Right hindlimb (tissue), 1 donor: ENCODE measurements around the gene MYO5C.
"Not testable (repeated sequence)": the region's sequence is repeated elsewhere in the genome, so short reads cannot be mapped to it uniquely, and the experiment has no call there.

Experiments used
- DNase-seq: peaks from one replicate; pipeline ENCODE4 v3.0.0-alpha.2; 2018

MYO5C gene

DNA sequence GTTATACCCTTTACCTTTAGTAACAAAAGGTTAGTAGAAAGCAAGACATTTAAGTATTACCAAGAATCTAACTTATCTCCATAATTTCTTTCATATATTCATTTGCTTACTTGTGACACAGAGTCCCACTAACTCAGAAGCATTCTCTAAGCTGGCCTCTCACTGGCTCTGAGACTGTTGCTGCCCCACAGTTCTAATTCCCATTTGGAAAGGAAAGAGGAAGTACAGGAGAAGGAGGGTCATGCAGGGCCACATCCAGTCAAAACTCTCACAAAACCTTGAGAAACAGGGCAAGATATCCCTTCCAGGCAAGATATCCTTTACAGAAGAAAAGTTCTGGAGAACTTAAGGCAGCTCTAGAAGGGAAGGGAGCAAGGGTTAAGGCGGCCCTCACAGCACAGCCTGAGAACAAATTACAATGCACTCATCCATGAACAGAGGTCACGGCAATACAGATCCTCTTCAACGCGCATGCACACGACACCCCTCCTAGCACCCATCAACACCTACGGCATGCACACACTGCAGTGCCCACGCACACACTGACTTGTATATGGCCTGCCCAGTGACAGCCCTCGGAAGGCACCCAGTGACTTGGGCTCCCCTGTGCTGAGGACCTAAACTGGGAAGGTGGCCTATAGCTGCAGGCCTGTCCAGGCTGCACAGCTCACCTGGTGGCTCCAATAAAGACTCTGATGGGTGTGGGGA, 13.0 kb upstream of the MYO5C start:
- DNase-seq: no peak

DNA sequence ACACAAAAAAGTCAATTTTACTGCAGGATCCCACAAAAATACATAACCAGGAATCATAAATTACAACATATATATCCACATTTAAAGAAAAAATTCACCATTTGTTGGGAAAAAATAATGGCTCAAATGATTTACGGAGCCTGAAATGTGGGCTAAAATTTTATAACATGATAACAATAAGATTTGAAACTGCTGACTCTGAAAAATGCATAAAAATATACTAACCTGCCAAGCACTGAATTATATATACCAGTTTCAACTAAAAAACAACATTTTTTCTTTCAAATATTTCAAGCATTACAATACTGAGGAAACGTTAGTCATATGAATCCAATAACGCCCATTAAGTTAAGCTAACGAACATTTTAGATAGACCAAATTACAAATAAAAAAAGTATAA, 12.2 kb upstream of the MYO5C start:
- DNase-seq: no peak

DNA sequence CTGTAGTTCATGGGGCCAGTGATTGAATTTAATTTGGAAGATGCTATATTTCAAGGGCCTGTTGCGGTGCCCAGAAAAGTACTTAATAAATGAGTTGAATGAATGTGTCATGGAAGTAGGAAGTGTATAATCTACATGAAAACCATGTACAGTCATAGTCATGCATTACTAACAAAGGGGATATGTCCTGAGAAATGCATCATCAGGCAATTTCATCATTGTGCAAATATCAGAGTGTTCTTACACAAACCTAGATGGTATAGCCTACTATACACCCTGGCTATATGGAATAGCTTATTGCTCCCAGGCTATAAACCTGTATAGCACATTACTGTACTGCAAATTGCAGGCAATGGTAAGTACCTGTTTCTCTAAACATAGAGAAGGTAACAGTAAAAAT, 10.7 kb upstream of the MYO5C start:
- DNase-seq: no peak

DNA sequence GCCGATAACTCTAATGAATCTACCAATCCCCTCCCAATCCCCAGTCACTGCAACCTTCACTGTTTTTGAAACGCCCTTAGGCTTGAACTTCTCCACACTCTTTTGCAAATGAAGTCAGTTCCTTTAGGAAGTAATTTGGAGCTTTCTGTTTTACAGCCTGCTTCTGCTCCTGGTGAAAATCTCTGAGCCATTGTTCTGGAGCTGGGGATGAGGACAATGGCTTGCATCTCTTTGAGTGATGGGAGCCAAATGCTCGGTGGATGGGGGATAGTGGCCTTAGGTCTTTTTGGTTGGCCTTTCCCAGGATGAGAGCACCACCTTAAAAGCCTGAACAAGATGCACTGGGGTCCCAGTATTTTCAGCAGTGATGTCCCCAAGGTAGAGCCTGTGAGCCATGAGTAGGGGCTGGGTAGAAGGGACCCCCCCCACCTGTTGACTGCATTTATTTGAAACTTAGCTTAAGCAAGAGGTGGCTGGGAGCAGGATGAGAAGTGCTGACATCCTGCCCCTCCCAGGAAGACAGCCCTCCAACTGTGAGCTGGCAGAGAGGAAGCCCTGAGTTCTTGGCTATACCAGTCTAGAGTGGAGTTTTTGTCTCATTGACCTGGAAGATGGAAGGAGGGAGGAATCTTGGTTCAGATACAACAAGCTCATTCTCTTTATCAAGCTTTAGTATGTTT, 7.6 kb upstream of the MYO5C start:
- no peak for DNase-seq

DNA sequence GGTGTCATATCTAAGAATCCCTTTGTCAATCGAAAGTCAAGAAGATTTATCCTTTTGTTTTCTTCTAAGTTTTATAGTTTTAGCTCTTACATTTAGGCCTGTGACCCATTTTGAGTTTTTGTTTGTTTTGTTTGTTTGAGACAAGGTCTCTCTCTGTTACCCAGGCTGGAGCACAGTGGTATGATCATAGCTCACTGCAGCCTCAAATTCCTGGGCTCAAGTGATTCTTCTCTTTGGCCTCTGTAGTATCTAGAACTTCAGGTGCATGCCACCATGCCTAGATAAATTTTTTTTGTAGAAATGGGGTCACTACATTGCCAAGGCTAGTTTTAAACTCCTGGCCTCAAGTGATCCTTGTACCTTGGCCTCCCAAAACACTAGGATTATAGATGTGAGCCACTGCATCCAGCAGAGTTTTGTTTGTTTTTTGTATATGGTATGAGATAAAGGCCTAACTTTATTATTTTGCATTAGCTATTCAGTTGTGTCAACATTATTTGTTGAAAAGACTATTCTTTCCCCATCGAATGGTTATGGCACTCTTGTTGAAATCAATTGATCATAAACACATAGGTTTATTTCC, 5.8 kb upstream of the MYO5C start:
- no peak for DNase-seq

DNA sequence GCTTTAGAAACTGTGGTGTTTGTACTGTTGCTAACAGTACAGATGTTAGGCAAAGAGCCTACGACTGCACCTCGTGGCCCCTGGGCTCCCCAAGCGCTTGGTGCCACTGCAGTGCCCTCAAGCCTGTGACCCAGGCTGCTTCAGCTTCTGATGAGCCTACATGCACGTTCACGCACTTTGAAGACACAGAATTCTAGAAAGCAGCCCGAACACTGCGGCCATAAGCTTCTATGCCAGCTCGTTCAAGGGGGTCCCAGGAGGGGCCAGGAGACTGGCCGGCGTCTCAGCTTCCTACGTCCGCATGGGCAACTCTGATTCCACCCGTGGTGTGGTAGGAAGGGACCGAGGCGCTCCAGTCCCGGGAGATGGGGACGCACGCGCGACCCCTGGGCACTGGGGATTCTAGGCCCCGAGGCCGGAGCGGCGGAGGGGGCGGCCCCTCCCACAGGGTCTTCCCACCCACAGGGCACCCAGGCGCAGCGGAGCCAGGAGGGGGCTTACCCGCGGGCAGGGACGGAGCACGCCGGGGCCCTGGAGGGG, 653 bp downstream of the MYO5C start:
- DNase-seq: no peak

DNA sequence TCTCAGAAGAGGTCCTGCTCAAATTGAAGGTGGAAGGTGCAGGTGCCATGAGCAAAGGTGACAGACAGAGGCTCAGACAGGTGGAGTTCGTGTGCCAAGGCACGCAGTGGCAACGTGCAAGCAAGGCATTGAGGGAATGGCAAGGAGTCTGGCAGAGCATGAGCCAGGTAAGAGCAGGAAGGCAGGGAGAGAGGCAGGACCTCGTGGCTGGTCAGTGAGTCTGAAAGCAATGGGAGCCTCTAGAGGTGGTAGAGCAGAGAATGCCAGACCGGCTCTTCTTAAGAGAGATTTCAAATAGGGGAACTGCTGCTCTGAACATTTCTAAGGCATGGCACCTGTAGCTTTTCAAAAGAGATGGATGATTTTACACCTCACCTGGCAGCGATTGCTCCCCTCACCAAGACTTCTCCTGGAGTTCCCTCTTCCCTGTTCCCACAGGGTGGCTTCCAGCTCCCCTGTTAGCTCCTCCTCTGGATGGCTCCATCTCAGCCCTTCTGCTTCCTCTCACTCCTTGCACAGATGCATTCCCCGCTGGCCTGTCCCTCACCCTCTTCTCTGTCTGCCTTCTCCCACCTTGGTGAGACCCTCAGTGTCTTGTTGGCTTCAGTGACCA, 2.7 kb downstream of the MYO5C start:
- no peak for DNase-seq

DNA sequence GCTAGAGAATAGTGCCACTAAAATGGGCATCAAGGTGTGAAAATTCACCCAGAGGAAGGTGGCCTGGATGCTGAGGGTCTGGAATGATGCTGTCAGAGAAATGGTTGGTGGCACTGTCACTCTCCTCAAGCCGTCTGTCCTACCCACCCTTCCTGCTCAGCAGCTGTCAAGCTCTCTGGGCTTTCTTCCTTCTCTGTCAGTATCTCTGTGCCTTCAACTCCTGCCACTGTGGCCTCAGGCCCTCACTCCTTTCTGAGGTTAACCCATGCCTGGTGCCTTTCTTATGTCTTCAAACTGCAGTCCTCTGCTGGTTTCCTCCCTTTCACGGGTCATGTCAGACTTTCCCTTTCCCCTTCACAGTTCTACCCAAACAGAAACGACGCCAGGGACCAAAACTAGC, 4.4 kb downstream of the MYO5C start:
- no peak for DNase-seq

DNA sequence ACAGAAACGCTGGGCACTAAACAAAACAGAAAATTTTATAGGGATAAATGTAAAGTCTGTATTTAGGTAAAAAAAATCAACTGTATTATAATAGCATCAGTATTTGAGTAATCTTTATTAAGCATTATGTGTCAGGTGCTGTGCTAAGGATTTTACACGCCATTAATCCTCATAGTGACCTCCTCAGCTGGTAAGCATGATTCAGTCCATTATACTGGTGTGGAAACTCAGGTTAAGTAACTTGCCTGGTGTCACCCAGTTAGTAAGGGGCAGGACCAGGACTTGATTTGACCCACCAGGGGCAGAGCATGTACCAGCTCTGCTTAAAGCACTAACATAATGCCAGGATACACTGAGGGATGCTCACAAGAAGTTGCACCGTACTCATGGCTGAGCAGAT, 4.8 kb downstream of the MYO5C start:
- DNase-seq: no peak

DNA sequence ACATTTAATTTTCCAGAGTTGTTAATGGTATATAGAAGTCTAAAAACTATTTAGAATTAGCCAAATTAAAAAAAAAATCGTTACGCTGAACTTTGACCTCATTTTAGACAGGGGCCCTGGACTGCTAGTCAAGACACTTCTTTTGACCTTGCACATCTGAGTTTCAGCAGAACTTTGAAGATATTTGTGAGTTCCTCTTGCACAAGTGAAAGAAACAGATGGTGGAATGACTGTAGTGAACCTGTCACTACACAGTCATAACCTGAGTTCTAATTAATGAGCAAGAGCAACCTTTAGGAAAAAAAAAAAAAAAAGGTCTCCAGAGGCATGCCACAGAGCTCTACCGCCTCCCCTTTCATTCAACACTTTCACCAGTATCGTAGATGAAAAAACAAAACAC, 5.3 kb downstream of the MYO5C start:
- DNase-seq: no peak

DNA sequence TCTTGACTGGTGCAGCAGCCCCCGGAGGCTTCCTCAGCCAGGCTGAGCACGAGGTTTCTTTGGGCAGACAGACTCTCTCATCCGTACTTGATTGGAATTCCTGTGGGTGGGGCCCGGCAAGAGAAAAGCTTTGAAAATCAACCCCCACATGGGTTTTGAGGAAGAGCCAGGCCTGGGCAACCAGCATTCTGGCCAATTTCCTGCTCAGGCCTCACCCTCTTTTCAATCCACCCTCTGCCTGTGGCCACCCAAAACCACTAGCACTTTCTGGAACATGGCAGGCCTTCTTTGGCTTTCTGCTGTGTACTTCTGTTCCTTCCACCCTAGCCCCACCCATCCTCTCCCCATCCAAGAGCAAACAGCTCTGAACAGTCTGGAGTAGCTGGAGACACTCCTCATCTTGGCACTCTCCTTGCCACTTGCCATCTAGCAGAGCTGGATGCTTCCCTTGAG, 5.9 kb downstream of the MYO5C start:
- peak; percentile 32 for DNase-seq

DNA sequence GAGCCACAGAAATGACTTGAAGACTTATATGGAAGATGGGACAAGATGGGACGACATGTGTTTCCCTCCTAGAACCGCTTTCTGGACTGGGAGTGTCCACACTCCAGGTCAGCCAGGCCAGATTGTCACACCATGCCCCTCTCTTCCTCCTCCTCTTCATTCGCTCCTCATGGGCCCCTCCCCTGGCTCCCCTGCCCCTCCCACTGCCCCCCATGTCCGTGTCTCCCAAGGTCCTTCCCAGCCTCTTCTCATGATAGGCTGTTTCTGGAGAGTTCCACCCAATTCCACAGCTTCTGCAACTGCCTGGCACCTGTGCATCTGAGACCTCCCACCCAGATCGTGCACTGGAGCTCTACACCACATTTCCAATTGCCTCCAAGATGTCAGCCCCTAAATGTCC, 6.6 kb downstream of the MYO5C start:
- no peak for DNase-seq

DNA sequence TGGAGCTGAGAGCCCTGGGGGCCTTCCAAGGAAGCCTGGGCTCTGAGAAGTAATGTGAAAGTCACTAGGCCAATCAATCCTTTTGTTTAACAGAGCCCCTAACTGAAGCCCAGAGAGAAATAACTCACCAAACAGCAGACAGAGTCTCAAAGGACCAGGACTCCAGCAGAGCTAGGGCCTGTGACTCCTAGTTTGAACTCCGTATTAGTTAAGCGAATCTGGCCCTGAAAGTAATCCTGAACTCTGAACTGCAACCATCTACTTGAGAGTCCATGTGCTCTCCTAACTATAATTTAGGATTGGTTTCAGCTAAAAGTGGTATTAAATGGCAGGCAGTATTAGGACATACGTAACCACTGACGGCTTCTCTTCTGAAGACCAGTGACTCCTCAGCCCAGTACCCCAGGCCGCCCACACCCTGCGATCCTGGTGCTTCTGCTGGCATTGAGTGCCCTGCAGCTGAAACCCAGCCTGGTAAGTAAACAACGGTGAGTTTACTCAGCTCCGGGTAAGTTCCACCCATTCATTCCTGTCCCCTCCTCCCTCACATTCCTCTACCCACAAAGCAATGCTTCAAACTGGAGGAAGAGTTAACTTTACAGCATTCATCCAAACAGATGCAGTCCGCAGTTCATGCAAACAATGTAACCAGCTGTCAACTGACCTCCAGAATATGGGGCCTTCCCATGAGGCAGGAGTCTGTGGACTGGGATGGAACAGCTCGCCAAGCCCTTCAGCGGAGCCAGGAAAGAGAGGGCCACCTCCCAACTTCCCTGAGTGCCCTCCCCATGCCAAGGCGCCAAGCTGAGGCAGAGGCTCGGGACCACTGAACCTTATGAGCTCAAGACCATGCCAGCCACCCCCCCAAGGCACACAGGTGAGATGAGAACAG, 7.3 kb downstream of the MYO5C start:
- no peak for DNase-seq

DNA sequence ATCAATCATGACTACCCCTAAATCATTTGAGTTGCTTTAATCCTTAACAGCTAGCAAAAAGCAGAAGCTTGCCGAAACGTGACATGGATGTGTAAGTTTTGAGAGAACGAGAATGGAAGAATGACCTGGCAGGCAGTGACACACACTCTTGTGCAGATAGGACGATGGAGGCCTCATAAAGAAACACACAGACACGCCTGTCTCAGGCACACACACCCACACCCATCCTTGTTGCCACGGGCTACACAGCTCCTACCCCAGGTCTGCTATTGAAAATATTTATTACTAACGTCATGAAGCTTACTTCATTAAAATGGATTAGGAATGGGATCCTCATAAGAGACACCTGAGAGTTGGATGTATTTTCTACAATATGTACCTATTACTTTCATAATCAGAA, 8.5 kb downstream of the MYO5C start:
- no peak for DNase-seq

DNA sequence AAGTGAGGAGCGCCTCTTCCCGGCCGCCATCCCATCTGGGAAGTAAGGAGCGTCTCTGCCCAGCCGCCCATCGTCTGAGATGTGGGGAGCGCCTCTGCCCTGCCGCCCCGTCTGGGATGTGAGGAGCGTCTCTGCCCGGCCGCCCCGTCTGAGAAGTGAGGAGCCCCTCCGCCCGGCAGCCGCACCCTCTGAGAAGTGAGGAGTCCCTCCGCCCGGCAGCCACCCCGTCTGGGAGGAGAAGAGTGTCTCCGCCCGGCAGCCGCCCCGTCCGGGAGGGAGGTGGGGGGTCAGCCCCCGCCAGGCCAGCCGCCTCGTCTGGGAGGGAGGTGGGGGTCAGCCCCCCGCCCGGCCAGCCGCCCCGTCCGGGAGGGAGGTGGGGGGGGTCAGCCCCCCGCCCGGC, 9.7 kb downstream of the MYO5C start:
- DNase-seq: not testable (repeated sequence)

DNA sequence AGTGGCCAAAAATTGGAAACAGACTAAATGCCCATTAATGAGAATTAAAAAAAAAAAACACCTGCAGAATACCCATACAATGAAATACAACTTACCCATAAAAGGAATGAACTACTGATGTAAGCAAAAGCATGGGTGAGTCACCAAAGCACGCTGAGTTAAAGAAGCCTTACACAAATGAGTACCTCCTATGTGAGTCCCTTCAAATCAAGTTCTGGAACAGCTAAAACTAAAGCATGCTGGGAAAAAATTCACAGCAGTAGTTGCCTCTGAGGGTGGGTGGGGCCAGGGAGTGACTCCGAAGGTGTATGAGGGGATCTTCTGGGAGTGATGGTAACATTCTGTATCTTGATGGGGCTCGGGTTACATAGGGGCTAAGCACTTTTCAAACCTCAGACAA, 11.4 kb downstream of the MYO5C start:
- DNase-seq: no peak

DNA sequence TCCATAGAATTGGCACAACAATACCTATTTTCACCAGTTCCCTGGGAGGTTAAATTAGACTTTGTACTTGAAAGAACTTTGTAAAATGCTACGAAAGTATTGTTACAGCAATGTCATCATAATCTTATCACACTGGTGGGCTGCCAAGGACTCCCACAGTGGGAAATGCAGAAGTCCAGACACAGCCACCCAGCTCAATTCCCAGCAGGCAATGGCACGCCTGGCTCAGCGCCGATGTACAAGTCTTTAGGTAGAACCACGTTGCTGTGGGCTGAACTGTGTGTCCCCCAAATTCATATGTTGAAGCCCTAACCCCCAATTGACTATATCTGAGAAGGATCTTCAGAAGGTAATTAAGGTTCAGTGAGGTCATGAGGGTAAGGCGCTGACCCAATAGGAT, 12.3 kb downstream of the MYO5C start:
- DNase-seq: no peak

DNA sequence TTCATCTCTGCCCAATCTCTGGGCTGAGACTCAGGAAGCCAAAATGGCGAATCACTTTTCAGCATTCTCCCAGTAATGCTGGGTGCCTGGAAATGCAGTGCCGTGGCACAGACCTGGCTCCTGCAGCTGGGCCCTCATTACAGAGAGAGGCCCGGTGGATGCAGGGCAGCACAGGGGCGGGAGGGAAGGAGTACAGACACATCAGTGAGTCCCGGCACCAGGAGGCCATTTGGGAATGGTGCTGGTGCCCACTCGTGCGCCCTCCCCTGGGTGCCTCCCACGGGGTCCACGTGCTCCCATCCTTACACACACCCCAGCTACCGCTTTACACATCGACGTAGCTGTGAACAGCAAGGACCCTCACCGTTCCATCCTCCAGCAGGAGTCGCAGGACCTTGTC, 13.2 kb downstream of the MYO5C start:
- DNase-seq: no peak

DNA sequence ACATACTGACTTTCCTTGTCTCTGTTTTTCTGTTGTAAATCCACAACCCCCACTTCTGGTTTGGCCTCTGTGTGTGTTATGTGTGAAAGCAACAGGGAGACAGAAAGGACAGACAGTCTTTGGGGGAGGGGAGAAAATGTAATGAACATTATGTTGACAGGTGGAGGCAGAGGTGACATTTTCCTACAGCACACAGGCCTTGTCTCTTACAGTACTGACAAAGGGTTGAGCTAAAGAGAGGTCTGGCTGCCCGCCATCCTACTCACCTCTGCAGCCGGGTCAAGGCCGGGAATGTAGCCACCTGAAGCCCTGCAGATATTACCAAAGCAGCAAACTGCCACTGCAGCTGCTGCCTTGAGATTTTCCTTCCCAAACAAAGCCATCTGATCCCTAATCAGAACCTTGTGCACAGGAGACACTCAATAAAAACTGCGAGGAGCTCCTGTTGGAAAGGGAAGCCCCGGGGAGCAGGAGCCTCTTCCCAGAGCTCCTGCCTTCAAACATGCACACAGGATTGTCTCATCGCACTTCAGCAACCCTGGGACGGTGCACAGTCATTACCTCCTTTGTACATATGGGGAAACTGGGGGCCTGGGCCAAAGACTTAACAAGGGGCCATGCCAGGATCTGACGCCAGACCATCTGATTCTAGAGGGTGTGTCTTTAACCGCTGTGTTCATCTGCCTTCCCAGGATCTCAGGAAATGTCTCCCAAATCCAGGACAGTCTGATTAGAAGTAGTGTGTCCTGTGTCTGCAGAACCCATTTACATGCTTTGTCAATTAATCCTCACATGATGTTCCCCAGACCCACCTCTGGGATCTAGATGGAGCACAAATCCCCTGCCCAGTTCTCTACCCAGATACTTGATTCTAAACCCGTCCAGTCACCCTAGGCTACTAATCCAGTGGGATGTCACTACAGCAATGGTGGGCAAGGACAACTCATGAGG, 14.2 kb downstream of the MYO5C start:
- no peak for DNase-seq

DNA sequence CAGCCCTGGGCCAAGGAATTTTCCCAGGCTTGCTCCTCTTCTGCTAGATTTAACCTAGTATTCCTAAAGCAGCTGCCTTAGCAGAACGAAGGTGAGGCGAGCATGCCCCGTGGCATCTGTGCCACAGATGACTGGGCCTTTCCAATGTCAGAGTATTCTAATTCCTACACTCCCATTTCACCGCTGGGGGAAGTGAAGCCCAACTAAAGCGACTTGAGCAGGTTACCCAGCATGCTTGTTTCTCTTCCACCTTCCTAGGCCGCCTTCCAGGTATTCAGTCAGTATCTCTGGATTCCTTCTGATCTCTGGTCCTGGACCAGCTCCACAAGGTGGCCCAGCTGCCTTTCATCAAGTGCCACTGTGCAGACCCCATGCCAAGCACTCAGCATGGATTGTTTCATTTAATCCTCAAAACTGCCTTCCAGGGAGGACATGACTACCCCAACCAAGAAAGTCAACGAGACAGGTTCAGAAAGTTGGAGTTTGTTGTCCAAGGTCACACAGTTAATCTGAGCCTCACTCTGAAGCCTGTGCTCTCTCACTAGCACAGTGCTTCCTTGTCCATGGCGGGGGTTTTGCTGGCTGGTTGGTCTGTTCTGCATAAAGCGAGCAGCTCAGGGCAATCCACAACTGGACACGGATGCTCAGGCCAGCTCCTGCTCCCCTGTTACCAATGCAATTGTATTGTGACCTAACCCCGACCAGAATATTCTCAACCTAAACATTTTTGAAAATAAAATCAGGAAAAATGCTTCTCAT, 15.1 kb downstream of the MYO5C start:
- DNase-seq: no peak
